Measurements from ENCODE around the gene HERC5. TPM values are rescaled to one million over a fixed set of nuclear protein-coding genes. Genes with fewer than 3 reads are reported as not detected.
"Not testable (repeated sequence)": the region's sequence is repeated elsewhere in the genome, so short reads cannot be mapped to it uniquely, and the experiment has no call there.

The HERC5 gene
- total RNA-seq, 1 experiment from 2014 or later = 3.2 TPM

DNA sequence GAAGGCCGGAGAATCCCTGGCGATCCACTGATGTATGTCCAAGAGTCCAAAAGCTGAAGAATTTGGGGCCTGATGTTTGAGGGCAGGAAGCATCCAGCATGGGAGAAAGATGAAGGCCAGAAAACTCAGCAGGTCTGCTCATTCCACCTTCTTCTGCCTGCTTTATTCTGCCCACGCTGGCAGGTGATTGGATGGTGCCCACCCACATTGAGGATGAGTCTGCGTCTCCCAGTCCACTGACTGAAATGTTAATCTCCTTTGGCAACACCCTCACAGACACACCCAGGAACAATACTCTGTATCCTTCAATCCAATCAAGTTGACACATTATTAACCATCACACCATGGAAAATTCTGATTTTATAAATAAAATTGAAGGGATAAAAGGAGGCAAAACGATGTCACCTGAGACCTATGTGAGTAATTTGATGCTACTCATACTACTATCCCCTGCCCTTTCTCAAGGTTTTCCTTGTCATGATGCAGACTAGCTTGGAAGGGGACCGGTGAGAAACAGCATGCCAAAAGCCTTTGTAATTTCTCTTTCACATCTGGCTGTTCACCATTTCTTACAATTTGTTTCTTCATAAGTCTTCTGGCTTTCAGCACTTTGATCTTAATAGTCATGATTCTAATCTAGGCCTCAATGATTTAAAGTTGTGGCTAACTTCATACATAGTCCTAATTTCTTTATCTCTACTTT lies 76.3 kb downstream of the HERC5 start:
- no peak for DNase-seq
- no peaks in the 10 kb centered on the region for H3K9me3 ChIP-seq
- H3K36me3 ChIP-seq = no peaks in the 10 kb centered on the region
- no peak overlapping the region for H3K4me3 ChIP-seq
- H3K27me3 ChIP-seq = no peaks in the 10 kb centered on the region

DNA sequence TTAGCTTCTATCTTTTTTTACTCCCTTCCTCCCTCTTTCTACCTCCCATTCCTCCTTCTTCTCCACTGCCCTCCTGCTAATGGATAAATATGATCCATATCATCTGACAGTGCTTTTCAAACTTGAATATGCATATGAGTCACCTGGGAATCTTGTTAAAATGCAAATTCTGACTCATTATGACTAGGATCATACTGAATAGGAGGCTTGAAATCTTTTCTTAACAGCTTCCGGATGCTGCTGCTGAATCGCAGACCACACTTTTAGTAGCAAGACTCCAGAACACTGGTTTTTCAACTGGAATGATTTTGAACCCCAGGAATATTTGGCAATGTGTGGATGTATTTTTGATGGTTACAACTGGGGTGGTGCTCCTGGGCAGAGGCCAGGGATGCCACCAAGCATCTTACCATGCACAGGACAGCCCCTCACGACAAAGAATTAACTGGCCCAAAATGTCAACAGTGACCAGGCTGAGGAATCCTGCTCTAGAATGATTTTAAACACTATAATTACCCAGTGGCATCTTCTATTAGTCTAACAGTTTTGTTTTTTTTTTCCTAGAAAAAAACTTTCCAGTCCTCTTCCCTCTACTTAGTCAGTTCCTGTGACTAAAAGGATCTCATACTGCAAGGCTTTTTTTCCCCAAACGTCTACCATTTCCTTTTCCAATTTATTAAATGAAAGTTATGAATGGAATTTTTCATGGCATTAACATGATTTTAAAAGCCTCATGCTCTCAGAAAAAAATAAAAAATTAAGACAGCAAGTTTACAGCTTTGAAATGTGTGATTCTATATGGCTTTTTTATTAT lies 77.2 kb downstream of the HERC5 start:
- peak; percentile 16 for DNase-seq
- H3K4me3 ChIP-seq = no peak overlapping the region
- no peaks in the 10 kb centered on the region for H3K36me3 ChIP-seq
- no peaks in the 10 kb centered on the region for H3K9me3 ChIP-seq
- H3K27me3 ChIP-seq = no peaks in the 10 kb centered on the region

DNA sequence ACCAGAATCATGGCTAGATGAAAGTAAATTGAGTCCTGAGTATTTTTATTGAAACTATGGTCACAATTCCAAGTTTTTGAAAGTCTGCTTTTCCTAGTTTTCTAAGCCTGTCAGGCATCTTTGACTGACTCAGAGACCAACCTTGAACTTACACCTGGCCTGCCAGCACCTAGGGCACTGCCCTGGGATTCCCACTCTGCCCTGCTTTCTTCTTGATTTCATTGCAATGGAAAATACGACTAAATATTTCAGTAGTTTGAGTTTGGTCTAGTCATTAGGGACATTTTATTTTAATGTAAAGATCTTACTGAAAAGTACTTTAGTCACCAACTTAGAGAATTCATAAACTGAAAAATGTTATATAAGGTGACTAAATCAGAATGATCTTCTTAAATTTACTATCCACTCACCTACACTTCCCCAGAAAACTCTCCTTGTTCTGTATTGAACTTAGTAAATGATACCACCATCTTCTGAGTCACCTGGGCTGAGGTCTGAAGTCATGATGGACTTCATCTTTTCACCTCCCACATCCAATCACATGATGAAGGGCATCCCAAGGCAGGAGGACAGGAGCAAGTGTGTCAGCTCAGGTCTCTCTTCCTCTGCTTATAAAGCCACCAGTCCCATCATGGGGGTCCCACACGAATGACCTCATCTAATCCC lies 78.3 kb downstream of the HERC5 start:
- DNase-seq = no peak
- no peaks in the 10 kb centered on the region for H3K27me3 ChIP-seq
- H3K4me3 ChIP-seq = no peak overlapping the region
- H3K36me3 ChIP-seq = no peaks in the 10 kb centered on the region
- H3K9me3 ChIP-seq = no peaks in the 10 kb centered on the region

DNA sequence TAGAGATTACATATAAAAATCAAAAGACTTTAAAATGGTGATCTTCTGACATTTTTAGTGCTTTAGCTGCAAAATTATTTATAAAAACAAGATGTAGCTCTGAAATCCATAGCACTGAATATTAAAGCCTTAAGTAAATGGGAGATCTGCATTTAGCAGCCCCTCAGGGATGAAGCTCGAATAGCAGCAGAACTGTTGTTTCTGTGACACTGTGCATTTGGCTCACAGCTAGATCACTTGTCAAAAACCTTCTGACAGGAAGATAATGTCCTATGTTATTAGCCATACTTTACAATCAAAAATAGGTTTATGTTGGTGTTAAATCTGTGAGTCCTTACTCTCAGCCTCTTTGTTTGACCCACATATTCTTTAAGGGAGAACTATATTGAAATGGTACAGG lies 80.8 kb downstream of the HERC5 start:
- Histone ChIP-seq H3K27me3 (no peaks in the 10 kb centered on the region), H3K9me3 (no peaks in the 10 kb centered on the region), H3K36me3 (no peaks in the 10 kb centered on the region), H3K4me3 (no peak overlapping the region)
- no peak for DNase-seq

DNA sequence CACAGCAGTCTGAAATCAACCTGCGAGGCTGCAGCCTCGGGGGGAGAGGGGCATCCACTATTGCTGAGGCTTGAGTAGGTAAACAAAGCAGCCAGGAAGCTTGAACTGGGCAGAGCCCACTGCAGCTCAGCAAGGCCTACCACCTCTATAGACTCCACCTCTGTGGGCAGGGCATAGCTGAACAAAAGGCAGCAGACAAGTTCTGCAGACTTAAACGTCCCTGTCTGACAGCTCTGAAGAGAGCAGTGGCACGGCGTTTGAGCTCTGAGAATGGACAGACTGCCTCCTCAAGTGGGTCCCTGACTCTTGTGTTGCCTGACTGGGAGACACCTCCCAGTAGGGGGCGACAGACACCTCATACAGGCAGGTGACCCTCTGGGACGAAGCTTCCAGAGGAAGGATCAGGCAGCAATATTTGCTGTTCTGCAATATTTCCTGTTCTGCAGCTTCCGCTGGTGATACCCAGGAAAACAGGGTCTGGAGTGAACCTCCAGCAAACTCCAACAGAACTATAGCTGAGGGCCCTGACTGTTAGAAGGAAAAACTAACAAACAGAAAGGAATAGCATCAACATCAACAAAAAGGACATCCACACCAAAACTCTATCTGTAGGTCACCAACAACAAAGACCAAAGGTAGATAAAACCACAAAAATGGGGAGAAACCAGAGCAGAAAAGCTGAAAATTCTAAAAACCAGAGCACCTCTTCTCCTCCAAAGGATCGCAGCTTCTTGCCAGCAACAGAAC lies 82.6 kb downstream of the HERC5 start:
- not testable (repeated sequence) for H3K4me3 ChIP-seq, H3K27me3 ChIP-seq, H3K36me3 ChIP-seq, H3K9me3 ChIP-seq
- DNase-seq = peak; percentile 37

DNA sequence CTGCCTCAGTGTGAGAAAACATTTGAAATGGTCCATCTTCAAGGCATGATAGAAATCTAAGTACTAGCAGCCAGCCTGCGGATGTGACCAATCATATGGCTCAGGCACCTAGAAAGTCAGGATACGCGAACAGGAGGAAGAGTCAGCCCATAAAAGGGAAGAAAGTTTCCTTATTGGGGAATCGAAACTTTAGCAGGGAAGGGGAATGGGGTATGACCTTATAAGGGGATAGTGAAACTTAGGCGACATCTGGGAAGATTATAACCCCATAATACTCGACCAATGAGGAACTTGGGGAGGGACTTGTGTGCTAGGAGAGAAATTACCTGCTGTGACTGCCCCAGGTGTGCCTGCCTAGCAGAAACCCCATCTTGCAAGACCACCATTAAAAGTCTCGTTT lies 92.9 kb downstream of the HERC5 start:
- Histone ChIP-seq H3K4me3 (no peak overlapping the region), H3K27me3 (no peaks in the 10 kb centered on the region), H3K36me3 (no peaks in the 10 kb centered on the region), H3K9me3 (no peaks in the 10 kb centered on the region)
- DNase-seq = no peak

Other genes with a start within 250 kb of the HERC5 start
- 1.3 and 2.5 TPM in 2 replicates for gene PPM1K, start 172.6 kb upstream of the HERC5 start, total RNA-seq (2014; rRNA removed; shearing (Covaris generic); ENCODE audit: low replicate concordance)
- 2.9 and 5.8 TPM in 2 replicates for gene HERC6, start 78.3 kb upstream of the HERC5 start, total RNA-seq (2014; rRNA removed; shearing (Covaris generic); ENCODE audit: low replicate concordance)
- 118 and 187 TPM in 2 replicates for gene PYURF, start 66.7 kb downstream of the HERC5 start, total RNA-seq (2014; rRNA removed; shearing (Covaris generic); ENCODE audit: low replicate concordance)
- 3.3 and 26.0 TPM in 2 replicates for gene HERC3, start 135.4 kb downstream of the HERC5 start, total RNA-seq (2014; rRNA removed; shearing (Covaris generic); ENCODE audit: low replicate concordance)
- gene NAP1L5, start 240.7 kb downstream of the HERC5 start, total RNA-seq (2014; rRNA removed; shearing (Covaris generic); ENCODE audit: low replicate concordance) = 0.26 and 10.2 TPM in 2 replicates